Umbilical cord (tissue), 2 donors: ENCODE data around the gene NLRP9. TPM values are rescaled to one million over a fixed set of nuclear protein-coding genes. Genes with fewer than 3 reads are reported as not detected.

Experiments
- DNase-seq: peaks from one replicate; pipeline ENCODE4 v3.0.0-alpha.2; 2015; ENCODE audit warnings: low spot score
- total RNA-seq: library from RNA; depleted of rRNA; stranded (reverse); fragments of >200 nt; gene quantifications from one replicate; pipeline ENCODE4 v1.2.3, GENCODE V29; 2014; ENCODE audit warnings: low replicate concordance; ENCODE audit not compliant: insufficient read depth

Gene NLRP9
- total RNA-seq, 1 donor from 2014 or later = 1.2 TPM

DNA sequence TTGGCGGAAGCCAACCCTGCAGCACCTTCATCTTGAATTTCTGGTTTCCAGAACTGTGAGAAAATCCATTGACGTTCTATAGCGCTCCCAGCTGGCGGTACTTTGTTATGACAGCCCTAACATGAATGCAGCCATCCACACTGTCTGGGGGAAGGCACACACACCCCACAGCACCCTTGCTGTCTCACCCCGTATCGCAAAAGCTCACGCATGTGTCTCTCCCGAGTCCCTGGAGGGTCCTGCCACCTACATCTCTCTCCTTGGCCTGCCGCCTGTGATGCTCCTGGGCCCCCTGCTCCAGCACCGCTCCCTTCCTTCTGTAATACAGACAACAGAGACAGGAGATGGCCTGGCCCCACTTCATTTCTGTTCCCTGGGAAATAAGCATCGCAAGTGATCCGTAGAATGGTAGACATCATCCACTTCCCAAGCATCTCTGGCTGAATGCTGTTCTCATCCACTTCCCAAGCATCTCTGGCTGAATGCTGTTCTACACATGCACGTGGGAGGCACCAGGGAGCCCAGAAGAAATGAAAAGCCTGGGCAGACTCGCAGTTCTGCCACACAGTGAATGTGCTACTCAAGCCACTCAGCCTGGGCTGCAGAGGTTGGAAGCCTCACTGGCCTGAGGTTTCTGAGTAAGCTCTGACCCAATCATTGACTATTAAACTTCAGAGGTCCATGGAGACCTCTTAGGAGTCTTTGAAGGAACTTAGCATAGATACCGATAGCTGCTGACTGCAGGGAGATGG lies 33.5 kb downstream of the NLRP9 start:
- DNase-seq = no peak

DNA sequence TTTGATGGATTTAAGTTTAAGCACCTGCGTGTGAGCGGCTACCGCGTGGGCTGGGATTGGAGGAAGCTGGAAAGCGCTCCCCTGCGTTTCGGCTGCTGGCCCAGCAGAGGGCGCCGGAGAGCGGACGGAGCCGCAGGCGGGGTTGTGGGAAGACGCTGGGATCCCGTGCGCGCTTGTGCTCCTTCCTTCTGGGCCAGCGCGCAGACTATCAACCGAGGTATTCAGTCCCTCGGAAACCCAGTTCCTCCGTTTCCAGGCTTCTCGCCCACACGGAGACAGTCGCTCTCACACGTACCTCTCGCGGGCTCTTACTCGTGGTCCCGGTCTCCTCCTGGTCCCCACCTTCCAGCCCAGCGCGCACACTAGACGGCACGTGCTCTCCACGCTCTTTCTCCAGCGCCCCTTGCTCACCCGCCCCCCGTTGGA lies 34.4 kb downstream of the NLRP9 start:
- DNase-seq = no peak

DNA sequence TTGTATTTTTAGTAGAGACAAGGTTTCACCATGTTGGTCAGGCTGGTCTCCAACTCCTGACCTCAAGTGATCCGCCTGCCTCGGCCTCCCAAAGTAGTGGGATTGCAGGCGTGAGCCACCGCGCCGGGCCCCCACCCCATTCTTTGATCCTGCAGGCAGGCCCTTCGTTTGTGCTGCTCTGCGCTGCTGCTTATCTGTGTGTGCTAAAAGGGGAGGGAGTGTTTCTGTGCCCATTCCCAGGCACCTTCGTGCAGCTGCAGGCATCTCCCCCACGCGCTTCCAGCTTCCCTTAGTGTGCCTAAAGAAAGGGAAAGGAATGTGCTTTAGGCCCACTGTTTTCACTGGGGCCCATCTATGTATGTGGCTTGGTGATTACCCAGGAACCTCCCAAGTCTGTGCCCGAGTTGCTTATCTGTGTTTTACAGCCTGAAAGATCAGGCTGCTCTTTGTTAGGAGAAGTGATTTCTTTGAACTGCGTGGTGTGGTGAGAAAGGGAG lies 36.0 kb downstream of the NLRP9 start:
- DNase-seq = no peak

DNA sequence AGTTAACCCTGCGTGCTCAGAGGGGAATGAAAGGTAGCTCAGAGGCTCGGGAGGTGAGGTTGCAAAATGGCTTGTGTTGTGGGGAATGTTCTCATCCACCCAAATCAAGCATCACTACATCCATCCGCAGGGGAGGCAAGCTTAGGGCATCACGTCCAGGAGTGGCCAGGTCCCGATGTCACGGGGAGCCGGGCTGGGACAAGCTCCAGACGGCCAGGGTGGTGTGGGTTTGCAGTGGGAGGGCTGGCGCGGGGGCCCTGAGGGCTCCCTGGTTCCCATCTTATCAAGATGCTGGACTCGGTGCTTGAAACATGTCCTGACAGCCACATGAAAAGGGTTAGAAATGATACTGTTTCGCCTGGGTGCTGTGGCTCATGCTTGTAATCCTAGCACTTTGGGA lies 37.4 kb downstream of the NLRP9 start:
- no peak for DNase-seq

DNA sequence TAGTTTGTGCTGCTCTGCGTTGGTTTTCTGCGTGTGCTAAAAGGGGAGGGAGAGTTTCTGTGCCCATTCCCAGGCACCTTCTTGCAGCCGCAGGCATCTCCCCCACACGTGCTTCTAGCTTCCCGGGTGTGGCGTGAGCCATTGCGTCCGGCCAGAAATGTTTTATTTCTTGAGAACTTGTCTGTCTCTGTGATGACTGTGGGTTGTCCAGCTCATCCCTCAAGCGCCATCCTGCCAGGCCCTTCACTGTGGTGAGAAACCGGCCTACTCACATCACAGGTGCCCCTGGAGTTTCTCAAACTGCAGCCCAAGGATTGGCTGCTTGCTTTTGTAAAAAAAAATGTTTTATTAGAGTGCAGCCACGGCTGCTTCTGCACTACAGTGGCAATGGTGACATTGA lies 39.0 kb downstream of the NLRP9 start:
- DNase-seq = no peak

DNA sequence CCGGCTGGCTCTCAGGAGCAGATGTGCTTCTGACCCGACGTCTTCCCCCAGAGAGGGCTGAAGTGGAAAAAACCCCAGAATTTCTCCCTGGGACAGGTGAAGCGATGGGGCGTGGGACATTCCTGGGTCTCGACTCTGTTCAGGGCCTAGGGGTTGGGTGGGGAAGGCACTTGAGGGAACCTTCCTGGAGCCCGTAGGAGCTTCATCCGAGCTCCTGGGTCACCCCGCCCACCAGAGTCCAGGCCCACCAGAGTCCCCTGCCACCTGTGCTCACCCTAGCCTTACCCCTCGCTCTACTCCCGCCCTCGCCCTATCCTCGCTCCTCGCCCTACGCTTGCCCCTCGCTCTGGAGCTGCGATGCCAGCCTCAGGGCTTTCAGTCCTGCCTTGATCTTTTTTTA lies 39.9 kb downstream of the NLRP9 start:
- no peak for DNase-seq

DNA sequence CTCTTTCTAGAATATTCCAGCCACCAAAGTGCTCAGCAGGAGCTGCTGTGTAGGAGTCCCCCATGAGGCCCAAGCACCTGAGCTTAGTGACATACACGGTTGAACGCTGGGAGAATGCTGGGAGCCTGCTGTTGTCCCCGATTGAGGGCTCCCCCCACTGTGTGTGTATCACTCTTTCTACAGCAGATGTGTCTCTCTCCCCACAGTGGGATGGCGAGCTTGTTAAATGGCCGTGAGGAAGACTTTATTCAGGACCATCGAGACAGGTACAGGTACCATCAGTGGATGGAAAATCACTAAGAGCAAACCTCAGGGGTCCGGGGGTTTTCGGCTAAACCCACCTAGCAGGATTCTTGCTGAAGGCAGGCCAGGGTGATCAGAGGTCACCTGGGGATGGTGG lies 40.5 kb downstream of the NLRP9 start:
- no peak for DNase-seq

DNA sequence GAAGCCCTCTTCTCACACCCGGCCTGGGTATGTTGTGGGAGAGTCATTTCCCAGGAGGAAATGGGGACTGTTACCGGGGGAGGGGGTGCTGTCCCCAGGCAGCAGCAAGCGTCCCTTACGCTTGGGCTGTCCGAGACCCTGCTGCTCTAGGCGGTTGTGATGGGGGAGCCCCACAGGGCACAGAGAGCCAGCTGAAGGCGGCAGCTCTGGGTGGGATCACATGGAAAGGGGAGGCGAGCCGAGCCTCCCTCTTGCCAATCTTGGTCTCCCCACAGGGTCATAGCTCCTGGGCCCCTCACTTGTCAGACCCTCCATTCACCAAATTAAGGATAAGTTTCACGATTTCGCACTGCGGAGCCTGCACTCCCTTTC lies 41.1 kb downstream of the NLRP9 start:
- DNase-seq = no peak

DNA sequence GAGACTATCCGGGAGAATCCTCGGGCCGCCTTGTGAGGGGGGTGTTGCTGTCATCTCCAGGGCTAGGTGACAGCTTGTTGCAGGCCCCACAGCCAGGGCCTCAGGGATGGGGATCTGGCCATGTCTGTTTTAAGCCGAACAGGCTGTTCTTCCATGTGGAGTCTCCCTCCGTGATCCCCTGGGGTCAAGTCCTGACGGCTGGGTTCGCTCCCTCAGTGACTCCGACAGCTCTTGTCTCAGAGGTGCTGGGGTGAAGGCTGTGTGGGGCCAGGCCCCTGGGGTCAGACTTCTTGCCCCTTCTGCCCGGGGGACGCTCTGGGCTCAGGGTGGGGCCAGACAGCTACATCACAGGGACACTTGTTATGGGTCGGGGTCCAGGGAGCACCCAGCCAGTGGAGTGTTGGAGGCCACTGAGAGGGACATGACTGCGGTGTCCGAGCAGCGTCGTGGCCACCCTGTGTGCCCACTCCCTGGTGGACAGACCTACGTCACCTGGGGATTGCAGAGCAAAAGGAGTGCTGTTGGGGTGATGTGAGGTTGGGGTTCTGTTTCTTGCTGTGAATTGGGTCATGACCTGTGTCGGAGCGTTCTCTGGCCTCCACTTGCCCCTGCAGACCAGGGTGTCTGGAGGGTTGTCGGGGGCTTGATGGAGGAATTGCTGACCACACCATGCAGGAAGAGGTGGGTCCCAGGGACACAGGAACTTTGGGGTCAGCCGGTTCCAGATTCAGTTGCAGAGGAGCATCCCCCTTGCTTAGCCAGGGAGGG lies 41.7 kb downstream of the NLRP9 start:
- DNase-seq = no peak

DNA sequence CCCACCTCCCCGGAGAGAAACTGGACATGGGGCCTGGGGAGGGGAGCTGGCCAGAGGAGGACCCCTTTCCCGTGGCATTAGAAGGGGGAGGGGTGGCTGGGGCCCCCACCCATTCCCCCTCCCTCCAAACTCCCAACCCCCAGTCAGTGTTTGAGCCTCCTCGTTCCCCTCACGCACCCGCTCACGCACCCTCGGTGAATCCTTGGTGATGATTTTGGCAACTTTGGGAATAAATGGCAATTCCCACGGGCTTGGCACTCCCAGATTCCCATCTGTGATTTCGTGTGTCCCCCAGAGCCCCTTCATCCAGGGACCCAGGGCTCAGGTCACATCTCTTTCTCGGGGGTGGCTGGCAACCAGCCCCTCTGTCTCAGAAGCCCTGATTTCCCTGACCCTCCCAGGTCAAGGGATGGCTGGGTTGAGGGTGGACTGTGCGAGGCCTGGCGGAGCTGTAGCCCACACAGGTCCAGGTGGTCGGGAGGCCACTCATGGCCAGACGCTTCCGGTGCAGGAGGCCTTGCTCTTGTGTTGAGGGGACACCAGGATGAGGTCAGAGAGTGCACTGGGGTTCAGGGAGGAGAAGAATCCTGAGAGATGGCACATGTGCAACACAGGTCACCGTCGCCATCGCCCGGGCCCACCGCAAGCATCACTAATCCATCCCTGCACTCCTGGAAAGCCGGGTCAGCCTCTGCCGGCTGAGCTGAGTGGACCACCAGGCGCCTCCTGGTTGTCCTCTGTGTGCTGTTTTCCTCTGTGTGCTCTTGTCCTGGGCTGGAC lies 42.5 kb downstream of the NLRP9 start:
- DNase-seq = no peak

DNA sequence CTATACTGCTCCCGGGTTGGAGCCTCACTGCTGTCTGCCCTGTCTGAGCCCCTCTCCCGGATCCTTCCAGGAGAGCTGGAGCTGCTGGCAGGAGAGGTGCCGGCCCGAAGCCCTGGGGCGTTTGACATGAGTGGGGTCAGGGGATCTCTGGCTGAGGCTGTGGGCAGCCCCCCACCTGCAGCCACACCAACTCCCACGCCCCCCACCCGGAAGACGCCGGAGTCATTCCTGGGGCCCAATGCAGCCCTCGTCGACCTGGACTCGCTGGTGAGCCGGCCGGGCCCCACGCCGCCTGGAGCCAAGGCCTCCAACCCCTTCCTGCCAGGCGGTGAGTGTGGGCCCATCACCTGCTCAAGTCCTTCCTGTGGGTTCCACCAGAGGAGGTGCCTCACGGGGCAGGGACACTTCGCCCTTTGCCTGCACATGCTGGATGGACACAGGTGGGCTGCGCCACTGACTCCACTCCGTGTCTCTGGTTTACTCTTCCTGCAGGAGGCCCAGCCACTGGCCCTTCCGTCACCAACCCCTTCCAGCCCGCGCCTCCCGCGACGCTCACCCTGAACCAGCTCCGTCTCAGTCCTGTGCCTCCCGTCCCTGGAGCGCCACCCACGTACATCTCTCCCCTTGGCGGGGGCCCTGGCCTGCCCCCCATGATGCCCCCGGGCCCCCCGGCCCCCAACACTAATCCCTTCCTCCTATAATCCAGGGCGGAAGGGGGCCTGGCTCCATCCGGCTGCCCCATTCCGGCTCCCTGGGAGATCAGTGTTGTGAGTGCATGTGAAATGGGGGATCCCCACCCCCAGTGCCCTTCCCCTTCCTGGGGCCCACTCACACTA lies 43.3 kb downstream of the NLRP9 start:
- no peak for DNase-seq

DNA sequence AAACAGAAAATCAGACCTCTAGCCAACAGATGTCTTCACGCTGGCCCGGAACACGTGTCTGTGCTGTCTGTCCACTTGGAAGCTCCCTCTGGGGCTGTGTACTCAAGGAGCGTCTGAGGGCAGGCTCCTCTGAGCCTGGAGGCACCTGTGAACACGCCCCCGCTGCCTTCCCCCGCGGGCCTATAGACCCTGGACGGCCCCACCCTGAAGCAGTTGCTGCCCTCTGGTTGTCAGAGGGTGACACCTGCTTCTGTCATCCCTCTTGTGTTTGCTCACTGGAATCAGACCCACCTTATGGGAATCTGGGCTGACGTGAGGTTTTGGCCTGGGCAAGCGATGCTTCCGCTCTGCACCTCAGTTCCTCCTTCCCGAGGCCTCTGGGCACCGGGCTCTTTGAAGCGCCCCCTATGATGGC lies 44.0 kb downstream of the NLRP9 start:
- no peak for DNase-seq

DNA sequence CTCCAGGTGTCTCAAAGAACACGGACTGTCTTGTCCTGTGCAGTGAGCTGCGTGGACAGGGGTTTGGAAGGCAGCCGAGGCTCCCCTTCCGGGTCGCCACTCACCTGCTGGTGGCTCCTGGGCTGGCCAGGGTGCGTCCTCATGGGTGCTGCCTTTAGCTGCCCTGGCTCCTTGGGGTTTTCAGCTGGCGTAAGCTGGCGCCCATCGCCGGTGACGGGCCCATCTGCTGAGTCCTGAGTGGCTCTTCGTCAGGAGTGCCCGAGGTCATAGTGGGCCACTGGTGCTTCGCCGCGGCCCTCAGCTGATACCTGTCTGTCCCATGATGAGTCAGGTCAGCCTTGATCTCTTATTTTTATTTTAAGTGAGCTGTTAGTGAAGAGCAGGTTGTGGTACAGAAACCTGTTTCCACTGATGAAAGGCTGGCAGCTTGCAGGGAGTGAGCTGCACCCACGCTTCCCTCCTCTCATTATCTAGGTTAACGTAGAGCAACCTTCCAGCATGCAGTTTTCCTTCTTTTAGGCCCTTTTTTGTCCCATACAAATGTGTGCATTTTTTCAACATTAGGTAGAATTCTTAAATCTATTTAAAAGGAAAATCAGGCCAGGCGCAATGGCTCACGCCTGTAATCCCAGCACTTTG lies 44.7 kb downstream of the NLRP9 start:
- no peak for DNase-seq

DNA sequence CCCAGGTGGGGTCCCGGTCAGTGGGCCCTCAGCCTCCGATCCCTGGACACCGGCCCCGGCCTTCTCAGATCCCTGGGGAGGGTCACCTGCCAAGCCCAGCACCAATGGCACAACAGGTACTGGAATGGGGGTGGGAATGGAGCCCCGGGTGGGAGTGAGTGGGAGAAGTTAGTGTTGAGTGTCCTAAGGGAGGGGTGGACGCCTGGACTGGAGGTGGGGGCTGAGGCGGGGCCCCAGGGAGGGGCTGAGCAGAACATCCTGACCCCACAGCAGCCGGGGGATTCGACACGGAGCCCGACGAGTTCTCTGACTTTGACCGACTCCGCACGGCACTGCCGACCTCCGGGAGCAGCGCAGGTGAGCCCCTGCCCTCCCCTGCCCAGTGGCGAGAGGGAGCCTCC lies 45.5 kb downstream of the NLRP9 start:
- no peak for DNase-seq

DNA sequence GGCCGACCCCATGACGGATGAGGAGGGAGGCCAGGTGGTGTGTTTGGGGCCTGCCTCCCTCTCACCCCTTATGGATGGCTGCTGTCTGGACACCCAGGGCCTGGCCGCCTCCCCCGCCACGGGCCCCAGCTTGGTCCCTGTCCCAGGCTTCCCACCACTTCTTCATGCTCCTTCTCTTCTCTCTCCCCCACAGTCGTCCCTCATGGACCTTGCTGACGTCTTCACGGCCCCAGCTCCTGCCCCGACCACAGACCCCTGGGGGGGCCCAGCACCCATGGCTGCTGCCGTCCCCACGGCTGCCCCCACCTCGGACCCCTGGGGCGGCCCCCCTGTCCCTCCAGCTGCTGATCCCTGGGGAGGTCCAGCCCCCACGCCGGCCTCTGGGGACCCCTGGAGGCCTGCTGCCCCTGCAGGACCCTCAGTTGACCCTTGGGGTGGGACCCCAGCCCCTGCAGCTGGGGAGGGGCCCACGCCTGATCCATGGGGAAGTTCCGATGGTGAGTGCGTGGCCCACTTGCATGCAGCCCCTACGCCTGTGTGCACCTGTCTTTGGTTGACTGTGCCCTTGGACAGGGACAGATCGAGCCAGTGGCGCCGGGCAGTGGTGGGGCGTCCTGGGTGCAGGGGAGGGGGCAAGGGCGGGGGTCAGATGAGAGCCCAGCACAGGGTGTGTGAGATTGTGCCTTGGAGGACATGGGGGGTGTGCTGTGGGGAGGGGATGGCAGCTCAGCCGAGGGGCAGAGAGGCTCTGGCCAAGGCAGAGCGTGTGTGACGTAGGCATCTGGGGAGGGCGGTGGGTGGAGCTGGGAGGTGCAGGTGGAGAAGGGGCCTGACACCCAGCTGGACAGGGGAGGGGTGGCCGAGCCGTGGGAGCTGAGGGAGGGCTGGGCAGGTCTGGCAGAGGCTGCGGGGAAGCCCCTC lies 46.4 kb downstream of the NLRP9 start:
- DNase-seq = no peak

DNA sequence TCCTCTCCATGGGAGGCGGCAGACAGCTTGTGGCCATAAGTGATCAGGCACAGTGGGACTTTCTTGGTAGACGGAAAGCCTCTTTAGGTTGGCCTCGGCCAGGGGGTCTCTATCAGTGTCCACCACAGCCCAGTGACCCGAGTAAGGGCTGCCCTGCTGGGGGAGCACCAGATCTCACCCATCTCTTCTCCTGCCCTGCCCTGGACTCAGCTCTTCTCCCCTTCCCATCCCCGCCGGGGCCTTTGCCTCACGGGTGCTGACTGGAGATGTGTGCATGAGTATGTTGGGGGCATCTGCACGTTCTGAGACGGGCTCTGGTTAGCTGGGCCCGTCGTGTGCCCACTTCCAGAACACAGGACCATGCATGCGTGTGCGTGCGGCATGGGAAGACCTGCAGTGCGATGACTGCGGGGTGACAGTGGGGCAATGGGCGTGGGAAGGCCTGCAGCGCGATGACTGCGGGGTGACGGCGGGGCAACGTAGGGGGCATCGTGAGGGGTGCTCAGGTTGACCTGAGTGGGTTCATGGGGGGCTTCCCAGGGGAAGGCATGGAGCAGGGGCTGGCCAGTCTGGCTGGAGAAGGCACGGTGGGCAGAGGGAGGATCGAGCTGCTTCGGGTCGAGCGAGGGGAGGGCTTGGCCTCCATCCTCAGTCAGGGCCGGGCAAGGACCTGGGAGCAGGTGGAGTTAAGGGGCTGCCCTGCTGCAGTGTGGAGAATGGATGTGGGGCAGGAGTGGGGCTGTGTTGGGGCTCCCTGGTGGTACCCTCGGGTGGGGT lies 47.2 kb downstream of the NLRP9 start:
- DNase-seq = no peak

DNA sequence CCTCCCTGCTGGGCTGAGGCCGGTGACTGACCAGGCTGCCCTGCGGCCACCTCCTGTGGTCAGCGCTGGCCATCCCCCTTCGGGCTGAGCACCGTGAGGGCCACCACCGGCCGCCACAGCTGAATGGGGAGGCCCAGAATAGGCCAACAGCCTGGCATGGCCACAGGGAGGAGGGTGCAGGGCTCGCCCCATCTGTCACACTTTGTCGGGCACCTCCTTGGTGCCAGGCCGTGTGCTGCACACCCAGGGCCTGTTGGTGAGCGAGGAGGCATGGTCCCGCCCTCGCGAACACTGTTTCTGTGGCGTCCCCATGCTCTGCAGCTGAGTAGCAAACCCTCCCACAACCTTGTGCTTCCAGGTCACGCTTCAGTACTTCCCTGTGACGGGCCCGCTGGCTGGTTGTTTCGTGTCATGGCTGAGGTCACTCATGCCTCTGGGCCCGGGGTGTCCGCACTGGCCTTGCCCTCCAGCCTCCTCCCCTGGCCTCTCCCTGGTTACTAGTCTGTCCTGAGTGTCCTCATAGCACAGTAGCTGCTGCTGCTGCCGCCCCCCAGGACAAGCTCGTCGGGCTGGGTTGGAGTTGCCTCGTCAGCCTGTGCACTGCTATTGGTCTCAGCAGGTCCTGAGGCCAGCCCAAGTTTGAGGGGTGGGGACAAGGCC lies 48.0 kb downstream of the NLRP9 start:
- DNase-seq = no peak

DNA sequence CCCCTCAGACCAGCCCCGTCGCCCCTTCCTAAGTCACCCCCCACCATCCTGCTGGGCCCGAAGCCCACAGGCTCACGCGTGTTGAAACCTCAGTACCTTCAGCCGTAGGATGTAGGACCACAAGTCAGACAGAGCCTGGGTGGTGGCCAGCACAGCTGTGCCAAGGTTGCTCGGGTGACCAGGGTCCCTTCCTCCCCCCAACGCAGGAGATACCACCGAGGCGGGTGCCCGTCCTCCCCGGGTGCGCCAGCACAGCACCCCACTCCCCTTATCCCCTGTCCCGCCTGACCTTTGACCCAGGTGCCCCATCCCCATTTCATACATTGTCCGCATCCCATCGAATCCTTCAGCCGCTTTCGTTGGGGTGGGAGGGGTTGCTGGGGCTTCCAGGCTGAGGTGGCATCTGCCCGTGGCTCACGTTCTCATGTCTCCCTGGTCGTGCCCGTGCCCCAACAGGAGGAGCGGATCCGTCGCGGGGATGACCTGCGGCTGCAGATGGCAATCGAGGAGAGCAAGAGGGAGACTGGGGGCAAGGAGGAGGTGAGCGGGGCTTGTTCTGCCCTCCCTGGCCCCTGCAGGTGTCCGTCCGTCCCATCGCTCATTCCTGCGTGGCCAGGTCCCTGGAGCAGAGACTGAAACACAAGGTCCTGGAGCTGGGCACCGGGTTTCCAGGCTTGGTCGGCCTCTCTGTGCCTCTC lies 48.6 kb downstream of the NLRP9 start:
- DNase-seq = no peak
